ENCODE measurements around the gene INTS6. TPM values are rescaled to one million over a fixed set of nuclear protein-coding genes. Genes with fewer than 3 reads are reported as not detected.
A peak's percentile ranks its signal among the peaks of the same experiment; 100 is the strongest.

INTS6 gene
- total RNA-seq, 2 experiments from 2014 or later: 40.4 to 41.0 TPM

- Mint-ChIP-seq H3K27me3 (ENCODE audit: low read depth) (no peaks in the 10 kb centered on the region), H3K9me3 (no peaks in the 10 kb centered on the region), H3K4me1 (ENCODE audit: low read depth) (peaks cover 7% of the 10 kb centered on the region), H3K4me3 (no peak overlapping the region), H3K27ac (no peak overlapping the region), H3K36me3 (ENCODE audit: low read depth) (no peaks in the 10 kb centered on the region)
- CTCF ChIA-PET: no interaction called here
- DNase-seq: no peak
- intact Hi-C loops (cut with micrococcal nuclease): no loop called here
Observed at GRCh38 chr13:51477653-51478324, 25.0 kb upstream of the INTS6 start.

- DNase-seq: no peak
- H3K4me1 Mint-ChIP-seq (ENCODE audit: low read depth): peaks cover 7% of the 10 kb centered on the region
- no peaks in the 10 kb centered on the region for H3K36me3 Mint-ChIP-seq (ENCODE audit: low read depth)
- intact Hi-C loops (cut with micrococcal nuclease): no loop called here
- H3K9me3 Mint-ChIP-seq: no peaks in the 10 kb centered on the region
- H3K27me3 Mint-ChIP-seq (ENCODE audit: low read depth): no peaks in the 10 kb centered on the region
- H3K27ac Mint-ChIP-seq: no peak overlapping the region
- H3K4me3 Mint-ChIP-seq: no peak overlapping the region
- CTCF ChIA-PET: interaction anchor here (0.7 kb wide), 1 partner anchor 651 kb away, joined by 3 read pairs; no protein-coding TSS in a partner anchor
Observed at GRCh38 chr13:51477149-51477548, 24.3 kb upstream of the INTS6 start.

GRCh38 chr13:51475727-51476501 is 23.1 kb upstream of the INTS6 start:
- Mint-ChIP-seq H3K27ac (no peak overlapping the region), H3K27me3 (ENCODE audit: low read depth) (no peaks in the 10 kb centered on the region), H3K36me3 (ENCODE audit: low read depth) (no peaks in the 10 kb centered on the region), H3K4me3 (no peak overlapping the region), H3K4me1 (ENCODE audit: low read depth) (peaks cover 7% of the 10 kb centered on the region), H3K9me3 (no peaks in the 10 kb centered on the region)
- peak; percentile 42 for DNase-seq
- CTCF ChIA-PET: interaction anchor here (0.6 to 1.0 kb wide), 3 partner anchors 42 to 190 kb away, joined by 3 read pairs; no protein-coding TSS in a partner anchor
- intact Hi-C loops (cut with micrococcal nuclease): no loop called here

GRCh38 chr13:51469790-51470189 is 17.0 kb upstream of the INTS6 start:
- H3K27me3 Mint-ChIP-seq (ENCODE audit: low read depth): no peaks in the 10 kb centered on the region
- no peak overlapping the region for H3K27ac Mint-ChIP-seq
- no peak for DNase-seq
- no peaks in the 10 kb centered on the region for H3K9me3 Mint-ChIP-seq
- intact Hi-C loops (cut with micrococcal nuclease): no loop called here
- no peaks in the 10 kb centered on the region for H3K4me1 Mint-ChIP-seq (ENCODE audit: low read depth)
- no peak overlapping the region for H3K4me3 Mint-ChIP-seq
- H3K36me3 Mint-ChIP-seq (ENCODE audit: low read depth): no peaks in the 10 kb centered on the region
- CTCF ChIA-PET: no interaction called here

- Mint-ChIP-seq H3K9me3 (no peaks in the 10 kb centered on the region), H3K27ac (no peak overlapping the region), H3K36me3 (ENCODE audit: low read depth) (no peaks in the 10 kb centered on the region), H3K27me3 (ENCODE audit: low read depth) (no peaks in the 10 kb centered on the region), H3K4me1 (ENCODE audit: low read depth) (no peaks in the 10 kb centered on the region), H3K4me3 (no peak overlapping the region)
- DNase-seq: no peak
- CTCF ChIA-PET: interaction anchor here (1.0 kb wide), 1 partner anchor 114 kb away, joined by 4 read pairs; no protein-coding TSS in a partner anchor
- intact Hi-C loops (cut with micrococcal nuclease): no loop called here
Observed at GRCh38 chr13:51467730-51468129, 14.9 kb upstream of the INTS6 start.

GRCh38 chr13:51465124-51465523 is 12.3 kb upstream of the INTS6 start:
- Mint-ChIP-seq H3K36me3 (ENCODE audit: low read depth) (peaks cover 5% of the 10 kb centered on the region), H3K4me1 (ENCODE audit: low read depth) (no peaks in the 10 kb centered on the region), H3K27me3 (ENCODE audit: low read depth) (no peaks in the 10 kb centered on the region), H3K9me3 (peaks cover 5% of the 10 kb centered on the region), H3K27ac (no peak overlapping the region), H3K4me3 (no peak overlapping the region)
- intact Hi-C loops (cut with micrococcal nuclease): no loop called here
- DNase-seq: no peak
- CTCF ChIA-PET: no interaction called here

GRCh38 chr13:51457086-51457815 is 4.4 kb upstream of the INTS6 start:
- Mint-ChIP-seq H3K4me1 (ENCODE audit: low read depth) (peaks cover 18% of the 10 kb centered on the region), H3K9me3 (peaks cover 10% of the 10 kb centered on the region), H3K27ac (no peak overlapping the region), H3K36me3 (ENCODE audit: low read depth) (peaks cover 32% of the 10 kb centered on the region), H3K27me3 (ENCODE audit: low read depth) (no peaks in the 10 kb centered on the region), H3K4me3 (no peak overlapping the region)
- DNase-seq: no peak
- intact Hi-C loops (cut with micrococcal nuclease): loop anchor here (10.0 kb wide), 1 partner anchor 668 kb away; the partner anchor contains the start of gene NEK5
- CTCF ChIA-PET: interaction anchor here (0.6 kb wide), 2 partner anchors 368 to 1349 kb away, joined by 3 to 4 read pairs; no protein-coding TSS in a partner anchor

- Mint-ChIP-seq H3K27ac (no peak overlapping the region), H3K4me3 (no peak overlapping the region), H3K36me3 (ENCODE audit: low read depth) (peaks cover 32% of the 10 kb centered on the region), H3K9me3 (peaks cover 10% of the 10 kb centered on the region), H3K4me1 (ENCODE audit: low read depth) (peaks cover 18% of the 10 kb centered on the region), H3K27me3 (ENCODE audit: low read depth) (no peaks in the 10 kb centered on the region)
- intact Hi-C loops (cut with micrococcal nuclease): loop anchor here (10.0 kb wide), 1 partner anchor 668 kb away; the partner anchor contains the start of gene NEK5
- CTCF ChIA-PET: interaction anchor here (0.6 to 1.3 kb wide), 3 partner anchors 304 to 1348 kb away, joined by 4 to 7 read pairs (median 5); no protein-coding TSS in a partner anchor
- no peak for DNase-seq
Observed at GRCh38 chr13:51456510-51456909, 3.7 kb upstream of the INTS6 start.

GRCh38 chr13:51455532-51455931 is 2.7 kb upstream of the INTS6 start:
- CTCF ChIA-PET: interaction anchor here (0.6 to 1.5 kb wide), 4 partner anchors 128 to 342 kb away, joined by 3 to 7 read pairs (median 4); no protein-coding TSS in a partner anchor
- Mint-ChIP-seq H3K4me1 (ENCODE audit: low read depth) (peaks cover 19% of the 10 kb centered on the region), H3K9me3 (peaks cover 5% of the 10 kb centered on the region), H3K4me3 (no peak overlapping the region), H3K36me3 (ENCODE audit: low read depth) (peaks cover 31% of the 10 kb centered on the region), H3K27me3 (ENCODE audit: low read depth) (no peaks in the 10 kb centered on the region), H3K27ac (peak overlapping the region; percentile 99)
- intact Hi-C loops (cut with micrococcal nuclease): loop anchor here (10.0 kb wide), 1 partner anchor 669 kb away; the partner anchor contains the start of gene NEK5
- no peak for DNase-seq

- Mint-ChIP-seq H3K9me3 (peaks cover 4% of the 10 kb centered on the region), H3K27ac (peak overlapping the region; percentile 99), H3K27me3 (ENCODE audit: low read depth) (no peaks in the 10 kb centered on the region), H3K4me3 (peak overlapping the region; percentile 94), H3K36me3 (ENCODE audit: low read depth) (peaks cover 33% of the 10 kb centered on the region), H3K4me1 (ENCODE audit: low read depth) (peaks cover 30% of the 10 kb centered on the region)
- CTCF ChIA-PET: interaction anchor here (0.7 to 1.8 kb wide), 5 partner anchors 129 to 348 kb away, joined by 3 to 13 read pairs (median 3); no protein-coding TSS in a partner anchor
- DNase-seq: peak; percentile 50
- intact Hi-C loops (cut with micrococcal nuclease): loop anchor here (1.0 to 10.0 kb wide), 20 partner anchors 33 to 1957 kb away; partner anchors contain the start of genes ALG11, CKAP2, KPNA3 and NEK5
Observed at GRCh38 chr13:51453959-51454703, 1.3 kb upstream of the INTS6 start.

GRCh38 chr13:51453207-51453958 is 547 bp upstream of the INTS6 start:
- Mint-ChIP-seq H3K27me3 (ENCODE audit: low read depth) (no peaks in the 10 kb centered on the region), H3K9me3 (peaks cover 4% of the 10 kb centered on the region), H3K4me3 (peak overlapping the region; percentile 94), H3K36me3 (ENCODE audit: low read depth) (peaks cover 36% of the 10 kb centered on the region), H3K27ac (peak overlapping the region; percentile 99), H3K4me1 (ENCODE audit: low read depth) (peaks cover 33% of the 10 kb centered on the region)
- intact Hi-C loops (cut with micrococcal nuclease): loop anchor here (1.0 to 10.0 kb wide), 17 partner anchors 32 to 1957 kb away; partner anchors contain the start of genes ALG11, KPNA3, NEK5 and RNASEH2B
- CTCF ChIA-PET: interaction anchor here (0.7 to 1.8 kb wide), 5 partner anchors 10 to 349 kb away, joined by 3 to 13 read pairs (median 3); no protein-coding TSS in a partner anchor
- DNase-seq: peak; percentile 82

All from activated naive CD4-positive, alpha-beta T cell treated with anti-CD3 and anti-CD28 coated beads for 36 hours (primary cell).